Mesenchymal stem cell (in vitro differentiated cells and primary cell): ENCODE results near the gene DNAL4.

Experiments
- DNase-seq: peaks from one replicate; pipeline ENCODE4 v3.0.0-alpha.2; 2013
- H2AFZ ChIP-seq: one replicate; pipeline ENCODE4 v1.6.1; 2013; ENCODE audit warnings: low read depth, mild to moderate bottlenecking, control low read depth, inconsistent platforms, low read length, moderate library complexity
- H2AK5ac ChIP-seq: 2 replicates; pipeline ENCODE4 v1.6.1; 2013; ENCODE audit warnings: low read length, moderate library complexity, mild to moderate bottlenecking, inconsistent platforms; ENCODE audit not compliant: severe bottlenecking
- H2BK120ac ChIP-seq: one replicate; pipeline ENCODE4 v1.6.1; 2013; ENCODE audit warnings: low read depth, mild to moderate bottlenecking, inconsistent platforms, low read length, moderate library complexity
- H2BK12ac ChIP-seq, 2 experiments: one replicate each; pipeline ENCODE4 v1.6.1; 2013; ENCODE audit warnings: inconsistent platforms in 2 of 2, low read length in 2 of 2, mild to moderate bottlenecking in 2 of 2, moderate library complexity in 2 of 2, control low read depth in 1 of 2
- H2BK15ac ChIP-seq: one replicate; pipeline ENCODE4 v1.6.1; 2013; ENCODE audit warnings: mild to moderate bottlenecking, low read depth, inconsistent platforms; ENCODE audit not compliant: poor library complexity, severe bottlenecking
- H2BK5ac ChIP-seq: 2 replicates; pipeline ENCODE4 v1.6.1; 2013; ENCODE audit warnings: low read depth, mild to moderate bottlenecking, low read length, control low read depth, inconsistent platforms; ENCODE audit not compliant: poor library complexity, severe bottlenecking
- H3K14ac ChIP-seq, 2 experiments: one replicate each; pipeline ENCODE4 v1.6.1; 2013; ENCODE audit warnings: inconsistent platforms in 2 of 2, low read length in 2 of 2, control low read depth in 1 of 2, mild to moderate bottlenecking in 1 of 2, moderate library complexity in 1 of 2
- H3K18ac ChIP-seq, 2 experiments: one replicate each; pipeline ENCODE4 v1.6.1; 2013; ENCODE audit warnings: inconsistent platforms in 2 of 2, low read length in 2 of 2, control low read depth in 1 of 2, low read depth in 1 of 2, mild to moderate bottlenecking in 1 of 2
- H3K23ac ChIP-seq, 2 experiments: one replicate each; pipeline ENCODE4 v1.6.1; 2013; ENCODE audit warnings: inconsistent platforms in 2 of 2, low read length in 2 of 2, mild to moderate bottlenecking in 2 of 2, moderate library complexity in 2 of 2, control low read depth in 1 of 2
- H3K27ac ChIP-seq: 2 replicates; pipeline ENCODE4 v1.5.1; 2013; ENCODE audit warnings: mild to moderate bottlenecking, moderate library complexity, low read length, control low read depth, inconsistent platforms; ENCODE audit not compliant: poor library complexity, severe bottlenecking
- H3K27me3 ChIP-seq, 2 experiments: 2 replicates each; pipeline versions ENCODE4 v1.6.1 to v1.7.0; 2013; ENCODE audit warnings: low read length in 2 of 2, mild to moderate bottlenecking in 2 of 2, moderate library complexity in 2 of 2, control low read depth in 1 of 2, inconsistent platforms in 1 of 2; ENCODE audit not compliant: control insufficient read depth in 1 of 2, insufficient read depth in 1 of 2
- H3K36me3 ChIP-seq, 2 experiments: 2 replicates each; pipeline versions ENCODE4 v1.6.1 to v1.7.0; 2013; ENCODE audit warnings: low read length in 2 of 2, control low read depth in 1 of 2, inconsistent platforms in 1 of 2, low read depth in 1 of 2, mild to moderate bottlenecking in 1 of 2; ENCODE audit not compliant: insufficient read depth in 2 of 2, control insufficient read depth in 1 of 2
- H3K4ac ChIP-seq, 2 experiments: one replicate each; pipeline ENCODE4 v1.6.1; 2013; ENCODE audit warnings: inconsistent platforms in 2 of 2, low read length in 2 of 2, mild to moderate bottlenecking in 2 of 2, moderate library complexity in 2 of 2, control low read depth in 1 of 2, low read depth in 1 of 2
- H3K4me1 ChIP-seq: 2 replicates; pipeline ENCODE4 v1.6.1; 2013; ENCODE audit warnings: low read depth, low read length, control low read depth; ENCODE audit not compliant: control insufficient read depth, insufficient read depth
- H3K4me2 ChIP-seq: 2 replicates; pipeline ENCODE4 v1.6.1; 2013; ENCODE audit warnings: low read length, mild to moderate bottlenecking, inconsistent platforms; ENCODE audit not compliant: poor library complexity, severe bottlenecking
- H3K4me3 ChIP-seq, 2 experiments: 2 replicates each; pipeline versions ENCODE4 v1.5.1 to v1.7.0; 2013; ENCODE audit warnings: low read length in 2 of 2, mild to moderate bottlenecking in 2 of 2, control low read depth in 1 of 2, low read depth in 1 of 2; ENCODE audit not compliant: insufficient read depth in 1 of 2
- H3K79me1 ChIP-seq: replicated peaks from 2 replicates; pipeline ENCODE4 v1.6.1; 2013; ENCODE audit warnings: mild to moderate bottlenecking, control low read depth, low read length, inconsistent platforms; ENCODE audit not compliant: poor library complexity, severe bottlenecking
- H3K9ac ChIP-seq: 2 replicates; pipeline ENCODE4 v1.7.0; 2013; ENCODE audit warnings: mild to moderate bottlenecking, low read length, moderate library complexity
- H3K9me3 ChIP-seq: 2 replicates; pipeline ENCODE4 v1.7.0; 2013; ENCODE audit warnings: mild to moderate bottlenecking, low read length; ENCODE audit not compliant: control insufficient read depth
- H4K8ac ChIP-seq: one replicate; pipeline ENCODE4 v1.6.1; 2013; ENCODE audit warnings: inconsistent platforms, mild to moderate bottlenecking, low read length, moderate library complexity
- H4K91ac ChIP-seq: one replicate; pipeline ENCODE4 v1.6.1; 2013; ENCODE audit warnings: mild to moderate bottlenecking, low read length, inconsistent platforms
- WGBS: methylation state at CpG from one replicate; pipeline ENCODE4 v1.1.7; 2013; ENCODE audit warnings: mixed read lengths; 5-methylcytosine and 5-hydroxymethylcytosine counted together

The DNAL4 gene

DNA sequence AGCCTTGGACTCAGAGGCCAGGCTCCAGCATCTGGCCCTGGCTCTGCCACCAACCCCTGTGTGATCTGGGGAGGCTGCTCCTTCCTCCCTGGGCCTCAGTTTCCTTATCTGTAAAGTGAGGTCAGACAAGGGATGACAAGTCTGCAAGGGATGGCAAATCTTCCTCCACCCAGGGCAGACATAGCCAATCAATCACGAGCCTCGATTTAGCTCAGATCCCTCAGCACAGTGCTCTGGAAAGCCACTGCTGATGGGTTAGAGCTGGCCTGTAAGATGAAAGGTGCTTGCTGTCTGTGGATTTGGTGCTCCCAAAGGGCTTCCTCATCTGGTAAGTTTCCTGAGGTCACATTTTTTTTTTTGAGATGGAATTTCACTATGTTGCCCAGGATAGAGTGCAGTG is 29.7 kb upstream of the DNAL4 start:
- Histone ChIP-seq H3K18ac (no peak overlapping the region), H3K23ac (no peak overlapping the region), H2BK120ac (no peak overlapping the region), H3K14ac (no peak overlapping the region), H3K4me3 (no peak overlapping the region), H3K4me2 (no peak overlapping the region), H4K8ac (no peak overlapping the region), H3K9ac (no peak overlapping the region), H2BK15ac (no peak overlapping the region), H4K91ac (no peak overlapping the region), H3K27me3 (peaks cover 33 to 40% of the 10 kb centered on the region in 2 experiments), H2AK5ac (no peak overlapping the region), H3K4me1 (no peaks in the 10 kb centered on the region), H3K9me3 (no peaks in the 10 kb centered on the region), H2AFZ (no peak overlapping the region), H3K4ac (no peak overlapping the region), H3K36me3 (peaks cover 0 to 16% of the 10 kb centered on the region in 2 experiments), H3K27ac (no peak overlapping the region), H2BK12ac (no peak overlapping the region), H3K79me1 (no peaks in the 10 kb centered on the region), H2BK5ac (no peak overlapping the region)
- no peak for DNase-seq
- 52% methylated on average over 2 of the region's 2 CpGs for WGBS

DNA sequence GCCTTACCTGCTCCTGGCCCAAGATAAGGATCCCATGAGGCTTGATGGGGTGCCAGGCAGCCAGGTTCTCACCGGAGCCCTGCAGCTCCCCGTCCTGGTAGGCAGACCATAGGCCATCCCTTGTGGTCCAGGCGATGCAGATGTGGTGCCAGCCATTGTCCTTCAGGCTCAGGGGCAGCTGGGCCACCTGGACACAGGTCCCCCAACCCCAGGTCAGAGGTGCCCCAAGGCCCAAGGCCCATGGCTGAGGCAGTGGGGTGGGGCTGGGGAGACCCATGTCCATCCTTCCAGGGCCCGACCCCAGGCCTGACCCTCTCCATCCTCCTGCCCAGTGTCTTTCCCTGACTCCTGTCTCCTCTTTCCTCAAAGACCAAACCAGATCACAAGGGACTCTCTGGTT is 29.1 kb upstream of the DNAL4 start:
- WGBS, result 83% methylated on average over 3 of the region's 4 CpGs

DNA sequence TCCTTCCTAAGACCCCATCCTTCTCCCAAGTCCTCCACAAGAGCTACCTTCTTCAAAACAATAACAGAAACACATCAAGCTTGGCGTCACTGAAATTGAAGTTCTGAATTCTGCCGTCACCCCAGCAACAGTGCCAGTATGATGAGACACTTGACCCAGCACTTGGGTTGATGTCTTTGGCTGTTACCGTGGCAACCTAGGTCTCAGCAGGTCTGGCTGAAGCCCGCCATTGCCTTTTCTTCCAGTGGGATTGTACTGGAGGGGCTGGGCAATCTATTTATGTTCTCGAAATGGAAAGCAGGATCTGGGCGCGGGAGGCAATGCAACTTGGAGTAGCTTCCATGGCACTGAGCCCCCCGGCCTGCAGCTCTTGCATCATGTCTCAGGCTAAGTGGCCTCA is 26.1 kb upstream of the DNAL4 start:
- Histone ChIP-seq H3K18ac (no peak overlapping the region), H2BK15ac (no peak overlapping the region)

More for the DNA sequence above, 29.1 kb upstream of the DNAL4 start:
- no peak overlapping the region for H2BK5ac ChIP-seq
- H3K9me3 ChIP-seq, result no peaks in the 10 kb centered on the region
- H3K18ac ChIP-seq, result no peak overlapping the region
- H3K36me3 ChIP-seq, result peaks cover 0 to 14% of the 10 kb centered on the region in 2 experiments
- no peak overlapping the region for H3K4me3 ChIP-seq
- no peaks in the 10 kb centered on the region for H3K79me1 ChIP-seq
- H3K9ac ChIP-seq, result no peak overlapping the region
- no peak overlapping the region for H2BK120ac ChIP-seq
- H4K91ac ChIP-seq, result no peak overlapping the region
- H3K4me2 ChIP-seq, result no peak overlapping the region
- peaks cover 32 to 45% of the 10 kb centered on the region in 2 experiments for H3K27me3 ChIP-seq
- H3K4ac ChIP-seq, result no peak overlapping the region
- H4K8ac ChIP-seq, result no peak overlapping the region
- no peak for DNase-seq
- no peak overlapping the region for H2BK15ac ChIP-seq
- H2AK5ac ChIP-seq, result no peak overlapping the region
- no peak overlapping the region for H3K23ac ChIP-seq
- H3K14ac ChIP-seq, result no peak overlapping the region
- no peaks in the 10 kb centered on the region for H3K4me1 ChIP-seq
- H3K27ac ChIP-seq, result no peak overlapping the region
- H2BK12ac ChIP-seq, result no peak overlapping the region
- H2AFZ ChIP-seq, result no peak overlapping the region

DNA sequence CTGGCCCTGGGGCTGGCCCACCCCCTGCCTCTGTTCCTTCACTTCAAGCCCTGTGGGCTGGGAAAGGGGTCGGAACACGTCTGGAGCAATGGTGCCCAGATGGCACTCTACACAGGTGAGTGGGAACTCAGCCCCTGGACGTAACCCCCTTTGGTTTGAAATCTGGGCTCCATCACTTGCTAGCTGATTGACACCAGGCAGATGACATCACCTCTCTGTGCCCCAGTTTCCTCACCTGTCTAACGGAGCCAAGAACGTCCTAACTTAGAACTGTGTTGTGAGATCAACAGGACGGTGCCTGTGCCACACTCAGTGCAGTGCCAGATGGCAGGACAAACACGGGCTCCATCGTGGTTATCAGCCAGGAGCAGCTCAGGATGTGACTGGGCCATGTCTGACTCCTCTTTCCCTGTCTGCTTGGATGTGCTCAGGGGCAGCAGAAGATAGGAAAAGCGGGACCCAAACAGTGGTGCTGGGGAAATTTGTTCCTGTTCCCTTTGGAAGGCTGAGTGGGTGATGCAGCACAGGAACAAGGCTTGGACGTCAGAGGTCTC is 25.5 kb upstream of the DNAL4 start:
- H3K18ac ChIP-seq, result no peak overlapping the region
- H2BK12ac ChIP-seq, result no peak overlapping the region
- no peak overlapping the region for H3K4me2 ChIP-seq
- no peak overlapping the region for H3K27ac ChIP-seq
- no peak overlapping the region for H2BK120ac ChIP-seq
- H3K14ac ChIP-seq, result no peak overlapping the region
- H2AFZ ChIP-seq, result no peak overlapping the region
- no peak overlapping the region for H2BK15ac ChIP-seq
- no peak overlapping the region for H4K91ac ChIP-seq
- H2BK5ac ChIP-seq, result no peak overlapping the region
- H3K4ac ChIP-seq, result no peak overlapping the region
- WGBS, result 79% methylated on average over 10 of the region's 10 CpGs
- H2AK5ac ChIP-seq, result no peak overlapping the region
- no peak overlapping the region for H3K4me3 ChIP-seq
- DNase-seq, result no peak
- H3K27me3 ChIP-seq, result peaks cover 49 to 74% of the 10 kb centered on the region in 2 experiments
- H3K23ac ChIP-seq, result no peak overlapping the region
- H4K8ac ChIP-seq, result no peak overlapping the region
- no peaks in the 10 kb centered on the region for H3K4me1 ChIP-seq
- H3K9me3 ChIP-seq, result no peaks in the 10 kb centered on the region
- peaks cover 0 to 6% of the 10 kb centered on the region in 2 experiments for H3K36me3 ChIP-seq
- no peaks in the 10 kb centered on the region for H3K79me1 ChIP-seq
- H3K9ac ChIP-seq, result no peak overlapping the region

More for the DNA sequence above, 26.1 kb upstream of the DNAL4 start:
- Histone ChIP-seq H3K4me1 (no peaks in the 10 kb centered on the region), H3K4me2 (no peak overlapping the region), H2AK5ac (no peak overlapping the region), H2BK5ac (no peak overlapping the region), H3K9me3 (no peaks in the 10 kb centered on the region), H3K9ac (no peak overlapping the region), H3K23ac (no peak overlapping the region), H2BK12ac (no peak overlapping the region), H4K91ac (no peak overlapping the region), H3K14ac (no peak overlapping the region), H3K4me3 (no peak overlapping the region), H2AFZ (no peak overlapping the region), H3K4ac (no peak overlapping the region), H2BK120ac (no peak overlapping the region), H3K27ac (no peak overlapping the region), H3K79me1 (no peaks in the 10 kb centered on the region), H3K36me3 (peaks cover 0 to 6% of the 10 kb centered on the region in 2 experiments), H3K27me3 (peaks cover 49 to 68% of the 10 kb centered on the region in 2 experiments), H4K8ac (no peak overlapping the region)
- no peak for DNase-seq
- WGBS, result 83% methylated on average over 8 of the region's 8 CpGs
